Measurements from ENCODE around the gene PARD3. TPM values are rescaled to one million over a fixed set of nuclear protein-coding genes. Genes with fewer than 3 reads are reported as not detected.

PARD3 gene
- total RNA-seq, 1 donor from 2014 or later, result 98.2 TPM

DNA sequence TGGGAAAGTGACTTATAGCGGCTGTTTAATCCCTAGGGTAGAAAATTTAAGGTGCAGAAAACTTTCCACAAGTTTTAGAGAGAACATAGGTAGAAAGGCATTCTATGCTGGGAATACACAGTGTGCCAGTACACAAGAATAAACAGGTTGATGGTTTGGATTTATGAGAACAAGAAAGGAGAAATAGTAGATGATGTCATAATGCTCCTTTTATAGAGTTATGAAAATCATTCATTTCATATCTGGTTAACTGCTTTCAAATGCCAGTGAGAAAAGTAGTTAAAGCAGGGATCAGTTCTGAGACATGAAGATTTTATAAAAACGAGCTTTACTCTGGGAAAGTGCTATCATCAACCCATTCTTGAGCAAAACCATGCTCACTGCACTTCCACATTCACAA lies 311.4 kb downstream of the PARD3 start:
- H3K27me3 ChIP-seq (ENCODE audit: control insufficient read depth, insufficient read depth, low read length), result no peaks in the 10 kb centered on the region
- FAIRE-seq (no peak), DNase-seq (ENCODE audit: low read depth) (no peak)
- H3K36me3 ChIP-seq (ENCODE audit: control insufficient read depth, insufficient read depth, low read length), result no peaks in the 10 kb centered on the region
- TF ChIP-seq, protein P1, sequence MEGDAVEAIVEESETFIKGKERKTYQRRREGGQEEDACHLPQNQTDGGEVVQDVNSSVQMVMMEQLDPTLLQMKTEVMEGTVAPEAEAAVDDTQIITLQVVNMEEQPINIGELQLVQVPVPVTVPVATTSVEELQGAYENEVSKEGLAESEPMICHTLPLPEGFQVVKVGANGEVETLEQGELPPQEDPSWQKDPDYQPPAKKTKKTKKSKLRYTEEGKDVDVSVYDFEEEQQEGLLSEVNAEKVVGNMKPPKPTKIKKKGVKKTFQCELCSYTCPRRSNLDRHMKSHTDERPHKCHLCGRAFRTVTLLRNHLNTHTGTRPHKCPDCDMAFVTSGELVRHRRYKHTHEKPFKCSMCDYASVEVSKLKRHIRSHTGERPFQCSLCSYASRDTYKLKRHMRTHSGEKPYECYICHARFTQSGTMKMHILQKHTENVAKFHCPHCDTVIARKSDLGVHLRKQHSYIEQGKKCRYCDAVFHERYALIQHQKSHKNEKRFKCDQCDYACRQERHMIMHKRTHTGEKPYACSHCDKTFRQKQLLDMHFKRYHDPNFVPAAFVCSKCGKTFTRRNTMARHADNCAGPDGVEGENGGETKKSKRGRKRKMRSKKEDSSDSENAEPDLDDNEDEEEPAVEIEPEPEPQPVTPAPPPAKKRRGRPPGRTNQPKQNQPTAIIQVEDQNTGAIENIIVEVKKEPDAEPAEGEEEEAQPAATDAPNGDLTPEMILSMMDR (IDR thresholded peaks at IDR 0.05; ENCODE audit: insufficient read depth, low read length, severe bottlenecking), result no peak
- no peak overlapping the region for H3K4me3 ChIP-seq (ENCODE audit: low read depth, low read length)

DNA sequence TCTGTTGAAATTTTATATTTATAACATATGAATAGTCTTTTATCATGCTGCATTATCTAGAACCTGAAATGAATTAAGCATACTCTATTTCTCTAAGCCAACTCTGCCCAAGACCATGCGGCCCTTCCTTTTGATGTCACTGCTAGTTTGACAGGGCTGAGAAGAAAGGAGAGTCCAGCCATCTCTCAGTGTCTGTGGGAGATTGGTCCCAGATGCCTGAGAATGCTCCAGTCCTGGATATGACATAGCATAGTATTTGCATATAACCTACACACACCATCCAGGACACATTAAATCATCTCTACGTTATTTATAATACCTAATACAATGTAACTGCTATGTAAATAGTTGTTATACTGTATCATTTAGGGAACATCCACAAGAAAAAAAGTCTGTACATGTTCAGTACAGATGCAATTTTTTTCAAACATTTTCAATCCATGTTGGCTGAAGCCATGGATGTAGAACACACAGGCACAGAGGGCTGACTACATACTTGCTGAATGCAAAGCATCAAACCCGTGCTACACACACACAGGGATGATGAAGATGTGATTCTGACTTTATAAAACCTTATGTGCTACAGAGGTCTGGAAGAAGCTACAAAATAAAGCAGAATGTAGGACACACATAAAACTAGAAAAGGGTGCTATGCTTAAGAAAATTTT lies 315.4 kb downstream of the PARD3 start:
- Histone ChIP-seq H3K4me3 (ENCODE audit: low read depth, low read length) (no peak overlapping the region), H3K27me3 (ENCODE audit: control insufficient read depth, insufficient read depth, low read length) (no peaks in the 10 kb centered on the region), H3K36me3 (ENCODE audit: control insufficient read depth, insufficient read depth, low read length) (no peaks in the 10 kb centered on the region)
- TF ChIP-seq, protein P1 (IDR thresholded peaks at IDR 0.05; ENCODE audit: insufficient read depth, low read length, severe bottlenecking), result no peak
- FAIRE-seq (no peak), DNase-seq (ENCODE audit: low read depth) (no peak)

DNA sequence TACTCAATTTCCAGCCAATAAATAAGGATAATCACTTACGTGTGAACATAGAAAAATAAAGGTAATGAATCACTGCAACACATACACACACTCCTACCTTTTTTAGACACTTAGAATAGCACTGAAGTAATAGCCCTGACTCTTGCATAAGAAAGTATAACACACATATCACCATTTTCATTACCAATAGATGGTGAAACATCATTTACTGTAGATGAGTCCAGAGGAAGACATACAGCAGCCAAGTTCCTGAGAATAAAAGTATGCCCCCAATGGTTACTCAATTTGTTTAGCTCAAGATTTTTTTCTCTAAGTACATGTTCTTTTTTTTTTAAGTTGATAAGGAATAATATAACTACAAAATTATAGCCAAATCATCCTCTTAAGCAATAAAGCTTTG lies 316.3 kb downstream of the PARD3 start:
- FAIRE-seq (no peak), DNase-seq (ENCODE audit: low read depth) (no peak)
- H3K36me3 ChIP-seq (ENCODE audit: control insufficient read depth, insufficient read depth, low read length), result no peaks in the 10 kb centered on the region
- TF ChIP-seq, protein P1 (IDR thresholded peaks at IDR 0.05; ENCODE audit: insufficient read depth, low read length, severe bottlenecking), result no peak
- H3K27me3 ChIP-seq (ENCODE audit: control insufficient read depth, insufficient read depth, low read length), result no peaks in the 10 kb centered on the region
- H3K4me3 ChIP-seq (ENCODE audit: low read depth, low read length), result no peak overlapping the region

DNA sequence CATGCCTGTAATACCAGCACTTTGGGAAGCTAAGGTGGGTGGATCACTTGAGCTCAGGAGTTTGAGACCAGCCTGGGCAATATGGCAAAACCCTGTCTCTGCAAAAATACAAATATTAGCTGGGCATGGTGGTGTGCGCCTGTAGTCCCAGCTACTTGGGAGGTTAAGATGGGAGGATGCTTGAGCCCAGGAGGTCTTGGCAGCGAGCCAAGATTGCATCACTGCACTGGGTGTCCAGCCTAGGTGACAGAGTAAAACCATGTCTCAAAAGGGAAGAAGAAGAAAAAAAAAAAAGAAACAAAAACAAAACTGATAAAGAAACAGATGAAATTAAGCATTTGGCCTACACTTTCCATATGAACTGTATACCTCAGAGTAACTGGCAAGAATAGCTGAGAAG lies 319.2 kb downstream of the PARD3 start:
- Histone ChIP-seq H3K27me3 (ENCODE audit: control insufficient read depth, insufficient read depth, low read length) (no peaks in the 10 kb centered on the region), H3K36me3 (ENCODE audit: control insufficient read depth, insufficient read depth, low read length) (no peaks in the 10 kb centered on the region), H3K4me3 (ENCODE audit: low read depth, low read length) (no peak overlapping the region)
- no peak for FAIRE-seq
- TF ChIP-seq, protein P1 (IDR thresholded peaks at IDR 0.05; ENCODE audit: insufficient read depth, low read length, severe bottlenecking), result no peak
- no peak for DNase-seq (ENCODE audit: low read depth)

DNA sequence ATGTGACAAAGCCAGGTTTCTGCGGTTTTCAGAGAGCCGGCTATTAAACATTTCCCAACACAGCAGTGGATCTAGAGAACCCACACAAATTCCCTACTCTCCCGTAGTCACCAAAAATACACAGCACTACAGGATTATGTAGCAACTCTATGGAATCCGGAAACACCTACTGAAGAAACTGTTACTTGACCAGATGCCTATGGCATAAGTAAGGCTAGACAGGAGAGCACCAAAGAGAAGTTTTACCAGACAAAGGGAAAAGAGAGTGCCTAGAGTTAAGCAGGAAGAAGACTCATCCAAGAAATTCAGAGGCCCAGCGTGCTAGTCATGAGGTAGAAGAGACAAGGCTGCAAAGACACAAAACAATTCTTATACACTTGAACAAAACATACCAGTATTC lies 321.1 kb downstream of the PARD3 start:
- Histone ChIP-seq H3K36me3 (ENCODE audit: control insufficient read depth, insufficient read depth, low read length) (no peaks in the 10 kb centered on the region), H3K27me3 (ENCODE audit: control insufficient read depth, insufficient read depth, low read length) (no peaks in the 10 kb centered on the region), H3K4me3 (ENCODE audit: low read depth, low read length) (no peak overlapping the region)
- DNase-seq (ENCODE audit: low read depth) (peak; percentile 79), FAIRE-seq (no peak)
- TF ChIP-seq, protein P1 (IDR thresholded peaks at IDR 0.05; ENCODE audit: insufficient read depth, low read length, severe bottlenecking), result no peak

DNA sequence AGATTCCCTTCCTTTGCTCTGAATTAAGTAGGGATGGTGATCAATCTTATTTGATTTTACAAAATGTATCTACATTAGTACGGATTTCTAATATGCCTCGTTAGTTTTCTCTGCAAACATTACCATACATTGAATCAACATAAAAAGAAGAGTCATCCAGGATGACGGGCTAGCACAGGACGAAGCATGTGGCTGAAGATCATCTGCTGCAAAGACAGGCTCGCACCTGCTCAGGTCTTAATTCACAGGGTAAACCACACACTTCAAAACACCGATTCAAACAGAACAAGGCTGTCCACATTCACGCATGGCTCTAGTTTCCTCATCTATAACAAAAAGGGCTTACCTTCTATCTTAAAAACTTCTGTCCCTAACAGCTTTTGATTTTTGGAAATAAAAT lies 323.0 kb downstream of the PARD3 start:
- H3K4me3 ChIP-seq (ENCODE audit: low read depth, low read length), result no peak overlapping the region
- DNase-seq (ENCODE audit: low read depth) (peak; percentile 95), FAIRE-seq (no peak)
- TF ChIP-seq, protein P1 (IDR thresholded peaks at IDR 0.05; ENCODE audit: insufficient read depth, low read length, severe bottlenecking), result no peak
- H3K27me3 ChIP-seq (ENCODE audit: control insufficient read depth, insufficient read depth, low read length), result no peaks in the 10 kb centered on the region
- H3K36me3 ChIP-seq (ENCODE audit: control insufficient read depth, insufficient read depth, low read length), result no peaks in the 10 kb centered on the region
